ENCODE measurements around the gene TOM1.

- TF ChIP-seq CEBPB (IDR thresholded peaks at IDR 0.05) (no peak), TAF1 (IDR thresholded peaks at IDR 0.05; ENCODE audit: low read depth) (no peak), EP300 (IDR thresholded peaks at IDR 0.05; ENCODE audit: borderline replicate concordance) (no peak), RAD21 (IDR thresholded peaks at IDR 0.05; ENCODE audit: low read depth) (no peak)
Measured at GRCh38 chr22:35313311-35314121, 13.8 kb downstream of the TOM1 start.
